ENCODE results near the gene GPC5. TPM values are rescaled to one million over a fixed set of nuclear protein-coding genes. Genes with fewer than 3 reads are reported as not detected.

Gene GPC5
- total and polyA plus RNA-seq, 2 donors (not counting 3 experiments of a cell fraction or from before 2014, with no cell fraction given): 0.59 to 0.97 TPM

DNA sequence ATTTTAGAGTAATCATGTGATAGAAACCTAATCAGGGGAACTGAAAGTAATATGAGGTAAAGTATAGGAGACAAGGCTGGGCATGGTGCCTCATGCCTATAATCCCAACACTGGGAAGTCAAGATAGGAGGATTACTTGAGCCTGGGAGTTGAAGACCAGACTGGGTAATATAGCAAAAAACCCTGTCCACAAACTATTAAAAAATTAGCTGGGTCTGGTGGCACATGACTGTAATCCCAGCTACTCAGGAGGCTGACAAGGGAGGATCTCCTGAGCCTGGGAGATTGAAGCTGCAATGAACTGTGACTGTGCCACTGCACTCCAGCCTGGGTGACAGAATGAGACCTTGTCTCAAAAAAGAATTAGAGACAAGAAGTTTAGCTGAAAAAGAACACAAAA is 469.9 kb downstream of the GPC5 start:
- Histone ChIP-seq H3K9ac (replicated peaks; ENCODE audit: extremely low read depth, insufficient read depth, low read length) (no peak overlapping the region), H3K27ac (ENCODE audit: insufficient read depth, low read depth, low read length) (no peak overlapping the region), H3K9me1 (replicated peaks; ENCODE audit: control insufficient read depth, extremely low read depth, insufficient read depth, low read length) (no peaks in the 10 kb centered on the region), H3K4me1 (ENCODE audit: control insufficient read depth, extremely low read depth, insufficient read depth, low read length) (no peaks in the 10 kb centered on the region), H2AFZ (ENCODE audit: low read depth, low read length) (no peak overlapping the region), H3K4me2 (ENCODE audit: insufficient read depth, low read length) (no peak overlapping the region), H3K79me2 (ENCODE audit: control insufficient read depth, insufficient read depth, low read length) (no peaks in the 10 kb centered on the region), H3K27me3 (ENCODE audit: control insufficient read depth in 2 of 2, insufficient read depth in 2 of 2, low read length in 2 of 2) (no peaks in the 10 kb centered on the region), H3K4me3 (replicated peaks in 1 of 3; ENCODE audit: insufficient read depth in 1 of 3, low read depth in 1 of 3, low read length in 3 of 3) (no peak overlapping the region), H4K20me1 (replicated peaks; ENCODE audit: control insufficient read depth, extremely low read depth, insufficient read depth, low read length) (no peaks in the 10 kb centered on the region), H3K36me3 (ENCODE audit: control insufficient read depth in 2 of 2, extremely low read depth in 1 of 2, insufficient read depth in 2 of 2, low read length in 2 of 2) (no peaks in the 10 kb centered on the region), H3K9me3 (replicated peaks; ENCODE audit: control insufficient read depth, insufficient read depth, low read length) (no peaks in the 10 kb centered on the region)
- dilution Hi-C loops (cut with MboI; ENCODE audit: extremely low pct_ligation_motif_present, low sequenced_read_pairs): no loop called here
- CTCF ChIA-PET: no interaction called here
- BruUV-seq (replicated peaks): no TSS peak
- intact Hi-C loops (cut with micrococcal nuclease): no loop called here
- no peak for FAIRE-seq
- TF ChIP-seq GATA2 (IDR thresholded peaks at IDR 0.05; ENCODE audit: insufficient read depth, insufficient read length, low read depth, low read length): no peak
- TF ChIP-seq, protein P1, sequence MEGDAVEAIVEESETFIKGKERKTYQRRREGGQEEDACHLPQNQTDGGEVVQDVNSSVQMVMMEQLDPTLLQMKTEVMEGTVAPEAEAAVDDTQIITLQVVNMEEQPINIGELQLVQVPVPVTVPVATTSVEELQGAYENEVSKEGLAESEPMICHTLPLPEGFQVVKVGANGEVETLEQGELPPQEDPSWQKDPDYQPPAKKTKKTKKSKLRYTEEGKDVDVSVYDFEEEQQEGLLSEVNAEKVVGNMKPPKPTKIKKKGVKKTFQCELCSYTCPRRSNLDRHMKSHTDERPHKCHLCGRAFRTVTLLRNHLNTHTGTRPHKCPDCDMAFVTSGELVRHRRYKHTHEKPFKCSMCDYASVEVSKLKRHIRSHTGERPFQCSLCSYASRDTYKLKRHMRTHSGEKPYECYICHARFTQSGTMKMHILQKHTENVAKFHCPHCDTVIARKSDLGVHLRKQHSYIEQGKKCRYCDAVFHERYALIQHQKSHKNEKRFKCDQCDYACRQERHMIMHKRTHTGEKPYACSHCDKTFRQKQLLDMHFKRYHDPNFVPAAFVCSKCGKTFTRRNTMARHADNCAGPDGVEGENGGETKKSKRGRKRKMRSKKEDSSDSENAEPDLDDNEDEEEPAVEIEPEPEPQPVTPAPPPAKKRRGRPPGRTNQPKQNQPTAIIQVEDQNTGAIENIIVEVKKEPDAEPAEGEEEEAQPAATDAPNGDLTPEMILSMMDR (IDR thresholded peaks at IDR 0.05; ENCODE audit: extremely low read depth in 1 of 2, insufficient read depth in 1 of 2, low read depth in 1 of 2, low read length in 2 of 2): no peak
- TF ChIP-seq JUN (IDR thresholded peaks at IDR 0.05; ENCODE audit: borderline replicate concordance, insufficient read depth, insufficient read length, low read depth): no peak
- TF ChIP-seq POLR2A (IDR thresholded peaks at IDR 0.05; ENCODE audit: low read depth, low read length): no peak
- TF ChIP-seq MYC (IDR thresholded peaks at IDR 0.05; ENCODE audit: low read depth, low read length): no peak
- TF ChIP-seq EZH2 (IDR thresholded peaks at IDR 0.05; ENCODE audit: borderline replicate concordance, low read depth, low read length, severe bottlenecking): no peak
- no peak for TF ChIP-seq FOS (IDR thresholded peaks at IDR 0.05; ENCODE audit: borderline replicate concordance, insufficient read depth, low read length)
- TF ChIP-seq POLR2AphosphoS5 (IDR thresholded peaks at IDR 0.05; ENCODE audit: insufficient read depth, low read depth, low read length): no peak
- TF ChIP-seq, protein P2, sequence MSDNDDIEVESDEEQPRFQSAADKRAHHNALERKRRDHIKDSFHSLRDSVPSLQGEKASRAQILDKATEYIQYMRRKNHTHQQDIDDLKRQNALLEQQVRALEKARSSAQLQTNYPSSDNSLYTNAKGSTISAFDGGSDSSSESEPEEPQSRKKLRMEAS (IDR thresholded peaks at IDR 0.05; ENCODE audit: insufficient read depth, insufficient read length): no peak
- POLR2A ChIA-PET: no interaction called here
- DNase-seq (ENCODE audit: low read depth, low spot score): no peak

All from endothelial cell of umbilical vein (primary cell).